Measurements from ENCODE around the gene ALDH9A1. TPM values are rescaled to one million over a fixed set of nuclear protein-coding genes. Genes with fewer than 3 reads are reported as not detected.
"Not testable (repeated sequence)": the region's sequence is repeated elsewhere in the genome, so short reads cannot be mapped to it uniquely, and the experiment has no call there.

ALDH9A1 gene
- total and polyA plus RNA-seq, 2 donors (not counting 3 experiments of a cell fraction or from before 2014, with no cell fraction given) = 25.5 to 47.4 TPM

DNA sequence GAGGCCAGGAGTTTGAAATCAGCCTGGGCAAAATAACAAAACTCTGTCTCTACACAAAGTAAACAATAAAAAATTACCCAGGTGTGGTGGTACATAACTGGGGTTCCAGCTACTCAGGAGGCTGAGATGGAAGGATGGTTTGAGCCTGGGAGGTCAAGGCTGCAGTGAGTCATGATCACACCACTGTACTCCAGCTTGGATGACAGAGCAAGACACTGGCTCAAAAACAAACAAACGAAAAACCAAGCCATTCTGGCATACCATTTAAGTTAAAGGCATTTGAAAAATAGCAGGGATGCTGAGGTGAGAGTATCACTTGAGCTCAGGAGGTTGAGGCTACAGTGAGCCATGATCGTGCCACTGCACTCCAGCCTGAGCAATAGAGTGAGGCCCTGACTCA is 5.3 kb upstream of the ALDH9A1 start:
- no peak overlapping the region for H3K27ac ChIP-seq (ENCODE audit: insufficient read depth, low read depth, low read length)
- peaks cover 3 to 11% of the 10 kb centered on the region in 2 experiments for H3K27me3 ChIP-seq (ENCODE audit: control insufficient read depth in 2 of 2, insufficient read depth in 2 of 2, low read length in 2 of 2)
- no peak overlapping the region for H3K4me3 ChIP-seq (replicated peaks in 1 of 3; ENCODE audit: insufficient read depth in 1 of 3, low read depth in 1 of 3, low read length in 3 of 3)
- ChIA-PET POLR2A (no interaction called here), CTCF (no interaction called here)
- H3K79me2 ChIP-seq (ENCODE audit: control insufficient read depth, insufficient read depth, low read length) = no peaks in the 10 kb centered on the region
- no peak overlapping the region for H3K9ac ChIP-seq (replicated peaks; ENCODE audit: extremely low read depth, insufficient read depth, low read length)
- TF ChIP-seq POLR2AphosphoS5 (IDR thresholded peaks at IDR 0.05; ENCODE audit: insufficient read depth, low read depth, low read length) (no peak), JUN (IDR thresholded peaks at IDR 0.05; ENCODE audit: borderline replicate concordance, insufficient read depth, insufficient read length, low read depth) (no peak), FOS (IDR thresholded peaks at IDR 0.05; ENCODE audit: borderline replicate concordance, insufficient read depth, low read length) (no peak), EZH2 (IDR thresholded peaks at IDR 0.05; ENCODE audit: borderline replicate concordance, low read depth, low read length, severe bottlenecking) (no peak), MYC (IDR thresholded peaks at IDR 0.05; ENCODE audit: low read depth, low read length) (no peak), GATA2 (IDR thresholded peaks at IDR 0.05; ENCODE audit: insufficient read depth, insufficient read length, low read depth, low read length) (no peak), POLR2A (IDR thresholded peaks at IDR 0.05; ENCODE audit: low read depth, low read length) (no peak)
- TF ChIP-seq, protein P1, sequence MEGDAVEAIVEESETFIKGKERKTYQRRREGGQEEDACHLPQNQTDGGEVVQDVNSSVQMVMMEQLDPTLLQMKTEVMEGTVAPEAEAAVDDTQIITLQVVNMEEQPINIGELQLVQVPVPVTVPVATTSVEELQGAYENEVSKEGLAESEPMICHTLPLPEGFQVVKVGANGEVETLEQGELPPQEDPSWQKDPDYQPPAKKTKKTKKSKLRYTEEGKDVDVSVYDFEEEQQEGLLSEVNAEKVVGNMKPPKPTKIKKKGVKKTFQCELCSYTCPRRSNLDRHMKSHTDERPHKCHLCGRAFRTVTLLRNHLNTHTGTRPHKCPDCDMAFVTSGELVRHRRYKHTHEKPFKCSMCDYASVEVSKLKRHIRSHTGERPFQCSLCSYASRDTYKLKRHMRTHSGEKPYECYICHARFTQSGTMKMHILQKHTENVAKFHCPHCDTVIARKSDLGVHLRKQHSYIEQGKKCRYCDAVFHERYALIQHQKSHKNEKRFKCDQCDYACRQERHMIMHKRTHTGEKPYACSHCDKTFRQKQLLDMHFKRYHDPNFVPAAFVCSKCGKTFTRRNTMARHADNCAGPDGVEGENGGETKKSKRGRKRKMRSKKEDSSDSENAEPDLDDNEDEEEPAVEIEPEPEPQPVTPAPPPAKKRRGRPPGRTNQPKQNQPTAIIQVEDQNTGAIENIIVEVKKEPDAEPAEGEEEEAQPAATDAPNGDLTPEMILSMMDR (IDR thresholded peaks at IDR 0.05; ENCODE audit: extremely low read depth in 1 of 2, insufficient read depth in 1 of 2, low read depth in 1 of 2, low read length in 2 of 2) = no peak
- TF ChIP-seq, protein P2, sequence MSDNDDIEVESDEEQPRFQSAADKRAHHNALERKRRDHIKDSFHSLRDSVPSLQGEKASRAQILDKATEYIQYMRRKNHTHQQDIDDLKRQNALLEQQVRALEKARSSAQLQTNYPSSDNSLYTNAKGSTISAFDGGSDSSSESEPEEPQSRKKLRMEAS (IDR thresholded peaks at IDR 0.05; ENCODE audit: insufficient read depth, insufficient read length) = no peak
- intact Hi-C loops (cut with micrococcal nuclease) (no loop called here), dilution Hi-C loops (cut with MboI; ENCODE audit: extremely low pct_ligation_motif_present, low sequenced_read_pairs) (no loop called here)
- no peaks in the 10 kb centered on the region for H3K36me3 ChIP-seq (ENCODE audit: control insufficient read depth in 2 of 2, extremely low read depth in 1 of 2, insufficient read depth in 2 of 2, low read length in 2 of 2)
- H3K9me1 ChIP-seq (replicated peaks; ENCODE audit: control insufficient read depth, extremely low read depth, insufficient read depth, low read length) = no peaks in the 10 kb centered on the region
- no peaks in the 10 kb centered on the region for H3K9me3 ChIP-seq (replicated peaks; ENCODE audit: control insufficient read depth, insufficient read depth, low read length)
- no peak overlapping the region for H2AFZ ChIP-seq (ENCODE audit: low read depth, low read length)
- FAIRE-seq (no peak), DNase-seq (ENCODE audit: low read depth, low spot score) (no peak)
- peaks cover 2% of the 10 kb centered on the region for H3K4me1 ChIP-seq (ENCODE audit: control insufficient read depth, extremely low read depth, insufficient read depth, low read length)
- no peak overlapping the region for H3K4me2 ChIP-seq (ENCODE audit: insufficient read depth, low read length)
- no peaks in the 10 kb centered on the region for H4K20me1 ChIP-seq (replicated peaks; ENCODE audit: control insufficient read depth, extremely low read depth, insufficient read depth, low read length)
- BruUV-seq (replicated peaks) = no TSS peak

DNA sequence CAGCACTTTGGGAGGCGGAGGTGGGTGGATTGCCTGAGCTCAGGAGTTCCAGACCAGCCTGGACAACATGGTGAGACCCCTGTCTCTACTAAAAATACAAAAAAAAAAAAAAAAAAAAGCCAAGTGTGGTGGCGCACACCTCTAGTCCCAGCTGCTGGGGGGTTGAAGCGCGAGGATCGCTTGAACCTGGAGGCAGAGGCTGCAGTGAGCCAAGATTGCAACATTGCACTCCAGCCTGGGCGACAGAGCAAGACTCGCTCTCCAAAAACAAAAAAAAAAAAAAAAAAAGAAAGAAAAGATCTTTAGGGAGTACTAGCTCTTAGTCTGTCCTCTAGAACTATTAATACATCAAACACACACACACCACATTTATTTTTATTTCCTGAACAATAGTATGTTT is 3.6 kb upstream of the ALDH9A1 start:
- H3K27me3 ChIP-seq (ENCODE audit: control insufficient read depth in 2 of 2, insufficient read depth in 2 of 2, low read length in 2 of 2); DNase-seq (ENCODE audit: low read depth, low spot score); H3K4me1 ChIP-seq (ENCODE audit: control insufficient read depth, extremely low read depth, insufficient read depth, low read length); H3K9ac ChIP-seq (replicated peaks; ENCODE audit: extremely low read depth, insufficient read depth, low read length); H4K20me1 ChIP-seq (replicated peaks; ENCODE audit: control insufficient read depth, extremely low read depth, insufficient read depth, low read length); H3K27ac ChIP-seq (ENCODE audit: insufficient read depth, low read depth, low read length); BruUV-seq (replicated peaks); H3K4me2 ChIP-seq (ENCODE audit: insufficient read depth, low read length); H3K4me3 ChIP-seq (replicated peaks in 1 of 3; ENCODE audit: insufficient read depth in 1 of 3, low read depth in 1 of 3, low read length in 3 of 3); H3K9me1 ChIP-seq (replicated peaks; ENCODE audit: control insufficient read depth, extremely low read depth, insufficient read depth, low read length); FAIRE-seq; dilution Hi-C loops (cut with MboI; ENCODE audit: extremely low pct_ligation_motif_present, low sequenced_read_pairs); H3K9me3 ChIP-seq (replicated peaks; ENCODE audit: control insufficient read depth, insufficient read depth, low read length); CTCF ChIA-PET; POLR2A ChIA-PET; H2AFZ ChIP-seq (ENCODE audit: low read depth, low read length); H3K36me3 ChIP-seq (ENCODE audit: control insufficient read depth in 2 of 2, extremely low read depth in 1 of 2, insufficient read depth in 2 of 2, low read length in 2 of 2); intact Hi-C loops (cut with micrococcal nuclease): not testable (repeated sequence)
- peaks cover 10% of the 10 kb centered on the region for H3K79me2 ChIP-seq (ENCODE audit: control insufficient read depth, insufficient read depth, low read length)

Measured in endothelial cell of umbilical vein (primary cell).